Astrocyte of the cerebellum (primary cell): ENCODE results near the gene TMEM187.

ENCODE experiments used
- DNase-seq: peaks from one replicate; pipeline ENCODE4 v3.0.0-alpha.2; 2011; ENCODE audit warnings: low read depth
- H3K4me3 ChIP-seq: 2 replicates; pipeline ENCODE4 v1.5.1; 2011; ENCODE audit warnings: mild to moderate bottlenecking, low read depth, low read length, moderate library complexity
- in situ Hi-C: cut with HindIII; loops from 2 replicates; pipeline ENCODE4 v1.10.0; 2017; ENCODE audit warnings: low sequenced_read_pairs
- TF ChIP-seq, protein P1 (sequence below): IDR thresholded peaks from 2 replicates; pipeline ENCODE4 v1.5.1; 2012; ENCODE audit warnings: low read length, low read depth, moderate library complexity, mild to moderate bottlenecking; ENCODE audit errors: missing control alignments

Gene TMEM187, protein sequence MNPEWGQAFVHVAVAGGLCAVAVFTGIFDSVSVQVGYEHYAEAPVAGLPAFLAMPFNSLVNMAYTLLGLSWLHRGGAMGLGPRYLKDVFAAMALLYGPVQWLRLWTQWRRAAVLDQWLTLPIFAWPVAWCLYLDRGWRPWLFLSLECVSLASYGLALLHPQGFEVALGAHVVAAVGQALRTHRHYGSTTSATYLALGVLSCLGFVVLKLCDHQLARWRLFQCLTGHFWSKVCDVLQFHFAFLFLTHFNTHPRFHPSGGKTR

DNA sequence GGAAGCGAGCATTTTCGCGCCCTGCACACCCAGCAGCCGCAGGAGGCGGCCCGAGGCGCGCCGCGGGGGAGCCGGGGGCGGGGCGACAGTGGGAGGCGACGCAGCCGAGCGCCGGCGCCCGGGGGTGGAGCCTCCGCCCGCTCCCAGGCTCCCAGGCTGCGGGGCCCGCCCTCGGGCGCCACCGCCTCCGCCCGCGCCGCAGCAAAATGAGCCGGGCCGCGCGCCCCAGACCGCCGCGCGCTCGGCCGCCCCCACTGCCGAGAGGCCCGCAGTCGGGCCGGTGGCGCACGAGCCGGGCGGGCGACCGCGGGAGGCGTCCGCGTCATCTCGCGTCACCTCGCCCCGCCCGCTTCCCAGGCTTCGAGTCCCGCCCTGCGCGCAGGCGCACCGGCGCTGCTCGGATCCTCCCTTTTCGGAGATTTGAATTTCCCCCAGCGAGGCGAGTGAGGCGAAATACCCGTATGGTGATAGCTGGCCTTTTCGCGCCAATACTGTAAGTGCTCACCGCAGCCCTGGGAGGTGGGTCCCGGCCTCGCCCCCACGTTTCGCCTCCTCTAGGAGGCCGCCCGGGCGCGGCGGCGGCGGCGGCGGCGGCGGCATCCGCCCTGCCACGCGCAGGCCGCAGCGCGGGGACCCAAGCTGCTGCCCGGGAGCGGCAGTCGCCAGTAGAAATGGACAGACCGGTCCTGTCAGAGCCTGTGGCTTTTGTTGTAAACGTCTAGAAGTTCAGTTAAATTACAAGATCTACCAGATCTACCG lies at the start of gene TMEM187:
TMEM187 (plus strand) TSS at position 387 of the 759 bp plus-strand sequence. CDS start 9,309 bp downstream, outside the sequence.
- TF ChIP-seq, protein P1, sequence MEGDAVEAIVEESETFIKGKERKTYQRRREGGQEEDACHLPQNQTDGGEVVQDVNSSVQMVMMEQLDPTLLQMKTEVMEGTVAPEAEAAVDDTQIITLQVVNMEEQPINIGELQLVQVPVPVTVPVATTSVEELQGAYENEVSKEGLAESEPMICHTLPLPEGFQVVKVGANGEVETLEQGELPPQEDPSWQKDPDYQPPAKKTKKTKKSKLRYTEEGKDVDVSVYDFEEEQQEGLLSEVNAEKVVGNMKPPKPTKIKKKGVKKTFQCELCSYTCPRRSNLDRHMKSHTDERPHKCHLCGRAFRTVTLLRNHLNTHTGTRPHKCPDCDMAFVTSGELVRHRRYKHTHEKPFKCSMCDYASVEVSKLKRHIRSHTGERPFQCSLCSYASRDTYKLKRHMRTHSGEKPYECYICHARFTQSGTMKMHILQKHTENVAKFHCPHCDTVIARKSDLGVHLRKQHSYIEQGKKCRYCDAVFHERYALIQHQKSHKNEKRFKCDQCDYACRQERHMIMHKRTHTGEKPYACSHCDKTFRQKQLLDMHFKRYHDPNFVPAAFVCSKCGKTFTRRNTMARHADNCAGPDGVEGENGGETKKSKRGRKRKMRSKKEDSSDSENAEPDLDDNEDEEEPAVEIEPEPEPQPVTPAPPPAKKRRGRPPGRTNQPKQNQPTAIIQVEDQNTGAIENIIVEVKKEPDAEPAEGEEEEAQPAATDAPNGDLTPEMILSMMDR = no peak
- peak within 1 kb of the TSS; percentile 85 for H3K4me3 ChIP-seq
- peak; percentile 60 for DNase-seq
- in situ Hi-C loops = no loop called here

DNA sequence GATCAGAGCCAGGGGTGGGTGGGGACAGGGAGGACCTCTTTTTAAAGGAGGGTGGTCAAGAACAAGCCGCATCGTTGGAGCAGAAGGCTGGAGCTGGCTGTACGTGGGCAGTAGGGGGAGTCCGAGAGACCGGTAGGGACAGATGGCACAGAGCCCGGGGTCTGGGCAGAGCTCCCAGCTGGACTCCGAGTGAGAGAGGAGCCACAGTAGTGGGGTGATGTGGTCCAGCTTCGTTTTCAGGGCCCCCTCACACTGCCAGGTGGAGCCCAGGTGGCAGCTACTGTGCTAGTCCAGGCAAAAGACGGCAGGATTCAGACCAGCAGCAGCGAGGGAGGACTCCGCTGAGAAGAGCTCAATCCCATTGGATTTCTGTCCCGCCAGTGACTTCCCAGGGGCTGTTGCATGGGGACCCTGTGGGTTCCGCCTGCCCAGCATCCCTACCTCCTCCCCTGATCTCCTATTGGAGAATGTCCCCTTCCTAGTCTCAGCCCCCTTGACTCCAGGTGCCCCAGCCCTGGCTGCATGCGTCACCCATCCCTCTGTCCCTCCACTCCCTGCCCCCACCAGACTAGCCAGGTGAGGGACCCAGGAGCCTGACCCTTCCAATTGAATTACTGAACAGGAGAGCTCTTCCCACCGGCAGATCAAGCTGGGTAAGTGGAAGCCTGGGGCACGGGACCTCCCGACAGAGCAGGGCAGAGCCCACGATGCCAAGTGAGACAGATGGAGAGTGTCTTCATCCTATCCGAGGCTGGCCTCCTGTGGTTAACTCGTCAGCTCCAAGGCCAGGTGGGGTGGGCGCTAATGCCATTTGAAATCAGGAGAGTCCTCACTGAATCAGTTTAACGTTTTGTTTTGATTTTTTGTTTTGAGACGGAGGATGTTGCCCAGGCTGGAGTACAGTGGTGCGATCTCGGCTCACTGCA lies 49.4 kb upstream of the TMEM187 start:
- no peak overlapping the region for H3K4me3 ChIP-seq
- no peak for DNase-seq
- in situ Hi-C loops = no loop called here
- TF ChIP-seq, protein P1 = peak; percentile 63

DNA sequence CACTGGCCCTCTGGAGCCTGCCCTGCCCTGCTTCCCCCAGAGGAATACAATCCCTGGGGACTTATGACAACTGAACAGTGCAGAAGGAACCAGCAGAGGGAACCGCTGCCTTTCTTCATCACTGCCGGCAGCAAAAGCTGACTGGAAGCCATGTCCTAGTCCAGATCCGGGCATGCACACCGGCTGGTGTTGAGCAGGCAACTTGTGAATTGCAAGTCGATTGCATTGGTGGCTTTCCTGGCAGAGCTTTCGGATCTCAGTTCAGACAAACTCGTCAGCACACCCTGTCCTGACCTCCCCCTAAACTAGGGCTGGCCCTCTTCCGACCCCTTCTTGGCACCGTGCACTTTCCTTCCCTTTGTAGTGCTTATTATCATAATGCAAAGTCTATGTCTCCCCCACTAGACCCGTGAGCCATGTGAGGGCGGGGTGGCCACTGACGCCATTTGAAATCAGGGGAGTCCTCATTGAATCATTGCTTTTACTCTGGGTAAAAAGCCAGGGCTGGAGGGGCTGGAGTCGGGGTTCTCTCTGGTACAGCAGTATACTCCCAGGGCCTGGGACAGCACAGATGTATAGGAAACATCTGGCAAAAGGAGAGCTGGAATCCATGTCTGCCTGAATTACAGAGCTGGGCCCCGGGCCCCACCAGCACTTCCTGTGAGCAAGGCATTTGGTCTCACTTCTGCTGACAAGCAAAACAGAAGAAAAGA lies 48.2 kb upstream of the TMEM187 start:
- TF ChIP-seq, protein P1 = peak; percentile 4
- no peak for DNase-seq
- H3K4me3 ChIP-seq = no peak overlapping the region
- in situ Hi-C loops = no loop called here

DNA sequence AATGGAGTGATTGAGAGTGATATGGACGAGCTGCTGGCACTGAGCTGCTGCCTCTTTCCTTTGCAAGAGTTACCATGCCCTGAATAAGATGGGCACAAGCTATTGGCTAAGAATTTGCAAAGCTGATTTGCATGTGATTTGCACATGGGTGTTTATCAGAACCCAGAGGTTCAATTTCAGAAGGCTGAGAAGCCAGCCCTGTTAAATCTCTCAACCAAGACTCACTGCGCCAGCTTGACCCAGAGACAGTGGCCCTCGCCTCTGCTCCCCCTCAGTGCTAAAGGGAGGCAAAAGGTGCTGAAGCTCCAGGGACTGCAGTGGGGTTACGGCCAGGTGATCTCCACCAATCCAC lies 47.2 kb upstream of the TMEM187 start:
- TF ChIP-seq, protein P1 = no peak
- no peak overlapping the region for H3K4me3 ChIP-seq
- in situ Hi-C loops = no loop called here
- no peak for DNase-seq

DNA sequence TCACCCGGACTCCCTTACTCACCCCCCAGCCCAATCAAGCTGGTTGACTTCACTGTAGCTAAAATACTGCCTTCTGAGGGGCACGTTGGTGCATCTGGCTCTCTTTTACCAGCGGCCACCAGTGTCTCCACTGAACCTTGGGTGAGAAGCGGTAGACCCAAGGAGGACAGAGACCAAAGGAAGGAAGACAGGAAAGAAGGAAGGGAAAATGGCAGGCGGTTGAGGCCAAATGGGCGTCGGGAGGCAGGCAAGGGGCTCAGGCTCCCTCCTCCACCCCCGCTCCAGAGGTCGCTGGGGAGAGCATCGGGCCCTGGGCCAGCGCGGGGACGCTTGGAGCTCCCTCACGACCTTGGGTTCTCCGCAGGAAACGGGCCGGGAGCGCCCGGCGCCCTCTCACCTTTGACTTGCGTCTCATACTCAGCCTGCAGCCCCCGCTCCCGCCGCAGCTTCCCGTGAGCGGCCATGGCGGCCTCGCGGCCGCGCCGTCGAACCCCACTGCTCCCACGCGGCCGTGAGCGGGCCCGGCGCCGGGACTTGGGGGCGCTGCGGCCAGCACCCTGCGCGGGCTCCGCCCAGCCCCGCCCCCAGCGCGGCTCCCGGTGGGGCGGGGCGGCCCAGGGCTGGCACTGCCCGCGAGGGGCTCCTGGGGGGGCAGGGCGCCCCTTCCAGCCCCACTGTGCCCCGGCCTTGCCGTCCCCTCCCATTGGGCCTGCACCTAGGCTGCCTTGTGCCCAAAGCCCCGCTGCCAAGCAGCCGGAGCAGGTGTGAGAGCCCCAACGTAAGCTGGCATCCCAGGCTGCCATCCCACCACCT lies 46.6 kb upstream of the TMEM187 start, which contains the start of gene ARHGAP4:
ARHGAP4 (minus strand) TSS at position 526 of the 813 bp plus-strand sequence; CDS start at position 464, 62 bp downstream.
- TF ChIP-seq, protein P1 = no peak
- DNase-seq = no peak
- in situ Hi-C loops = no loop called here
- peak within 1 kb of the TSS; percentile 55 for H3K4me3 ChIP-seq
